Smooth muscle cell (in vitro differentiated cells): Measurements from ENCODE around the gene RPS21. TPM values are rescaled to one million over a fixed set of nuclear protein-coding genes. Genes with fewer than 3 reads are reported as not detected.

ENCODE experiments used
- DNase-seq: peaks from one replicate; lab custom pipeline; 2025; ENCODE audit not compliant: unreplicated experiment; lab: John Stamatoyannopoulos, UW
- H2AFZ ChIP-seq: fragments of 200-600 bp; sonication (generic); 2 replicates; pipeline ENCODE4 v1.6.0; 2016; ENCODE audit warnings: antibody characterized with exemption, low read depth, mild to moderate bottlenecking
- H3F3A ChIP-seq: fragments of 200-600 bp; sonication (generic); 2 replicates; pipeline ENCODE4 v1.6.0; 2017; ENCODE audit warnings: antibody characterized with exemption, low read depth
- H3K27ac ChIP-seq: fragments of 200-600 bp; sonication (generic); 2 replicates; pipeline ENCODE4 v1.5.1; 2016; ENCODE audit warnings: low read depth, mild to moderate bottlenecking
- H3K27me3 ChIP-seq: fragments of 200-600 bp; sonication (generic); 2 replicates; pipeline ENCODE4 v1.6.1; 2016; ENCODE audit warnings: low read depth, mild to moderate bottlenecking
- H3K36me3 ChIP-seq: fragments of 200-600 bp; sonication (generic); 2 replicates; pipeline ENCODE4 v1.5.1; 2016; ENCODE audit warnings: low read depth
- H3K4me1 ChIP-seq: fragments of 200-600 bp; sonication (generic); 2 replicates; pipeline ENCODE4 v1.5.1; 2016; ENCODE audit warnings: low read depth
- H3K4me2 ChIP-seq: fragments of 200-600 bp; sonication (generic); 2 replicates; pipeline ENCODE4 v1.6.0; 2016; ENCODE audit warnings: mild to moderate bottlenecking
- H3K4me3 ChIP-seq: fragments of 200-600 bp; sonication (generic); 2 replicates; pipeline ENCODE4 v1.5.1; 2016; ENCODE audit warnings: mild to moderate bottlenecking
- H3K79me2 ChIP-seq: fragments of 200-600 bp; sonication (generic); 2 replicates; pipeline ENCODE4 v1.6.0; 2016; ENCODE audit warnings: low read depth, mild to moderate bottlenecking
- H3K9ac ChIP-seq: fragments of 200-600 bp; sonication (generic); 2 replicates; pipeline ENCODE4 v1.6.0; 2016; ENCODE audit warnings: low read depth
- H3K9me3 ChIP-seq: fragments of 200-600 bp; sonication (generic); replicated peaks from 2 replicates; pipeline ENCODE4 v1.5.1; 2016; ENCODE audit warnings: low read depth
- H4K20me1 ChIP-seq: fragments of 200-600 bp; sonication (generic); 2 replicates; pipeline ENCODE4 v1.6.0; 2016; ENCODE audit warnings: low read depth
- CTCF ChIP-seq: fragments of 200-600 bp; sonication (generic); IDR thresholded peaks from 2 replicates; pipeline ENCODE4 v1.5.1; 2017; ENCODE audit warnings: borderline replicate concordance, mild to moderate bottlenecking, antibody characterized with exemption; ENCODE audit not compliant: insufficient read depth, poor library complexity, severe bottlenecking
- WGBS: methylation state at CpG from one replicate; pipeline ENCODE4 v1.1.7; 2016; ENCODE audit warnings: low lambda C conversion rate; 5-methylcytosine and 5-hydroxymethylcytosine counted together
- polyA plus RNA-seq: library from polyadenylated mRNA; unstranded; fragments of >200 nt; fragmentation: Nextera tagmentation; extraction: Ambion mirVana; gene quantifications from 2 replicates; pipeline ENCODE4 v1.2.1, GENCODE V29; 2016
- total RNA-seq: library from RNA; depleted of rRNA; stranded (reverse); fragments of >200 nt; gene quantifications from 2 replicates; pipeline ENCODE4 v1.2.3, GENCODE V29; 2014

The RPS21 gene
- total and polyA plus RNA-seq, 2 experiments from 2014 or later, result 438 to 4,082 TPM

GRCh38 chr20:62428396-62429295 lies 41.7 kb downstream of the RPS21 start:
- Histone ChIP-seq H3K27ac (no peak overlapping the region), H3K79me2 (no peaks in the 10 kb centered on the region), H3K36me3 (no peaks in the 10 kb centered on the region), H3K9ac (no peak overlapping the region), H3F3A (no peaks in the 10 kb centered on the region), H3K4me1 (peaks cover 3% of the 10 kb centered on the region), H3K4me2 (no peak overlapping the region), H3K9me3 (no peaks in the 10 kb centered on the region), H3K27me3 (no peaks in the 10 kb centered on the region), H3K4me3 (no peak overlapping the region), H2AFZ (no peak overlapping the region), H4K20me1 (no peaks in the 10 kb centered on the region)
- 76% methylated on average over 30 of the region's 31 CpGs for WGBS
- TF ChIP-seq CTCF, result no peak
- DNase-seq, result no peak

GRCh38 chr20:62429455-62430310 lies 42.8 kb downstream of the RPS21 start:
- no peak overlapping the region for H2AFZ ChIP-seq
- no peak overlapping the region for H3K4me3 ChIP-seq
- no peaks in the 10 kb centered on the region for H3K36me3 ChIP-seq
- H4K20me1 ChIP-seq, result no peaks in the 10 kb centered on the region
- 90% methylated on average over 23 of the region's 23 CpGs for WGBS
- H3K79me2 ChIP-seq, result no peaks in the 10 kb centered on the region
- H3K27ac ChIP-seq, result no peak overlapping the region
- no peak for DNase-seq
- no peak overlapping the region for H3K4me2 ChIP-seq
- H3K27me3 ChIP-seq, result no peaks in the 10 kb centered on the region
- H3F3A ChIP-seq, result no peaks in the 10 kb centered on the region
- no peak overlapping the region for H3K9ac ChIP-seq
- peaks cover 3% of the 10 kb centered on the region for H3K4me1 ChIP-seq
- no peak for TF ChIP-seq CTCF
- H3K9me3 ChIP-seq, result no peaks in the 10 kb centered on the region

- H3F3A ChIP-seq, result no peaks in the 10 kb centered on the region
- H3K4me1 ChIP-seq, result peaks cover 3% of the 10 kb centered on the region
- no peak overlapping the region for H3K9ac ChIP-seq
- no peak overlapping the region for H3K4me3 ChIP-seq
- TF ChIP-seq CTCF, result no peak
- H3K27ac ChIP-seq, result no peak overlapping the region
- H3K27me3 ChIP-seq, result no peaks in the 10 kb centered on the region
- H3K9me3 ChIP-seq, result no peaks in the 10 kb centered on the region
- no peak overlapping the region for H2AFZ ChIP-seq
- no peak overlapping the region for H3K4me2 ChIP-seq
- H3K36me3 ChIP-seq, result no peaks in the 10 kb centered on the region
- H3K79me2 ChIP-seq, result no peaks in the 10 kb centered on the region
- H4K20me1 ChIP-seq, result no peaks in the 10 kb centered on the region
- no peak for DNase-seq
- whole genome bisulfite sequencing, result 79% methylated on average over 10 of the region's 10 CpGs
Observed at GRCh38 chr20:62430311-62430853, 43.5 kb downstream of the RPS21 start.
